ENCODE results near the gene MAGI1.

The MAGI1 gene

DNA sequence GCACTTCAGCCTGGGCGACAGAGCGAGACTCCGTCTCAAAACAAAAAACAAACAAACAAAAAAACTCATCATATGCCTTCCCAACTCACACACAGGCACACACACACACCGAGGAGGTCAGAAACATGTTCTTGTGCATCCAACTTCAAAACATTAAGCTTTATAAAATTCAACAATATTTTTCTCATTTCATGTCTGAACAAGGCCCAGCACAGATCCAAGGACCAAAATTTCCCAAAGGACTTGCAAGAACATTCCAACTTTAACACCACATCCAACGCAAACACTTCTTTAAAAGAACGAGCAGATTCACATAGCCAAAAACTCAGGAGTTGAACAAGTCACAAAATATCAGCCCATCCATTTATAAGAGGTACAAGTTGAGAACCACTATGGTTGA is 148.4 kb downstream of the MAGI1 start:
- TF ChIP-seq GATA2 (IDR thresholded peaks at IDR 0.05; ENCODE audit: low read depth, low read length) (no peak), GATA3 (IDR thresholded peaks at IDR 0.05; ENCODE audit: low read depth, low read length) (no peak)

DNA sequence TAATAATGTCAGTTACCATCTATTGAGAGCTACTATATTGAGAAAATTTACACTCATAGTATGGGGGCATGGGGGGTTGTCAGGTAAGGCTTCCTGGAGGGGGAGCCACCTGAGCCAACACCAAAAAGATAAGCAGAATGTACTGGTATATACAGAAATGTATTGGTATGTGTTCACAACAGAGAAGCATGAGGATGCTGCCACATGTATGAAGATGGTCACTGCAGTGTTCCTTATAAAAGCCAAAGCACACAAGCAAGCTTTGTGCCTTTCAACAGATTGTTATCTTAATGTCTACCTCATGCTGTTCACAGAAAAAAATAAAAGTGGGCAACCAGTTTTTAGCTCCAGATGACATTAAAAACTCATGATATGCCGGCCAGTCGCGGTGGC is 149.0 kb downstream of the MAGI1 start:
- TF ChIP-seq GATA3 (IDR thresholded peaks at IDR 0.05; ENCODE audit: low read depth, low read length) (no peak), GATA2 (IDR thresholded peaks at IDR 0.05; ENCODE audit: low read depth, low read length) (no peak)

DNA sequence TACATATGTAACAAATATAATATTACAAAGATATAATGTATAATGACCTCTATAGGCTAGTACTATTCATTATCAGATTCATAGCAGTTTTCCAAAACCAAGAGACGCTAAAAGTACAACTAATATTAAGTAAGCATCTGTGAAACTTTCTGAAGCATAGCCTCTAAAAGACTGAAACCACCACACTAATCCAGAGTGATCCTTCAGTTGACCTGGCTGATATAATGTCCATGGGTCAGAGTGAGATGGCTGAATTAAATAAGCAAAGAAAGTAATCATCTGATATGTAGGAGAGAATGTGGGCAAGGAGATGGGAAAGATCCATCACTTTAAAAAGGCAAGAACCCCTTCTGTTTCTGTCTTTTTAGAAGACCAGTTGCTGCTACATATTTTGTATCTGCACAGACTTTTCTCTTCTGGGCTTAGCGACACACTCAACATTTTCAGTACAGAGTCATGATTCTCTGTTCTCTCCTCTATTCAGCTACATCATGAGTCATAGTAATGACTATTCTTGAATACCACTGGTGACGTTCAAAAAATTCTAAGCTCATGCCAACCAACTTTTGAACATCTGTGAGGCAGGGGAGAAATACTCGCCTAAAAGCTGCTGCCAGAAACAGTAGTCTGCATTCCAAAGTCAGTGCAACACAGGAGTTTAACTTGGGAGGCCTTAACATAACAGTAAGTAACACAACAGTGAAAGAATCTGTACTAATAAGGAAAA is 149.6 kb downstream of the MAGI1 start:
- TF ChIP-seq GATA3 (IDR thresholded peaks at IDR 0.05; ENCODE audit: low read depth, low read length) (no peak), GATA2 (IDR thresholded peaks at IDR 0.05; ENCODE audit: low read depth, low read length) (no peak)

DNA sequence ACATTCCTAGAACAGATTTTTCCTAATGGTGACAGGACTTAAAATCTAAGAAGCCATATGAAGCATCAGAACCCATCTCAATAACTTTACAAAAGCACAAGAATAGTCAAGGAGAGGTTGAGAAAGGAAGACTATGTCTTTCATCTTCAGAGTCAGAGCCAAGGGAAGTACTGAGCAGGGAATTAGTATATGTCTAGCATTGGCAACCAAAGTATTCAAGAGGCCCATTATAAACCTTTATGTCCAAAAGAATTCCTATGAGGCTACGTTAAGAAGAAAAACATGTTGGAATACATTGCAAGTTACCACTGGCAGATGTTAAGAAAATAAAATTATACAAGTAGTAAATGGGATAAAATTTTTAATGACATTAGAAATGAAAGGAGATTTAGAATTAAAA is 150.5 kb downstream of the MAGI1 start:
- no peak for TF ChIP-seq GATA2 (IDR thresholded peaks at IDR 0.05; ENCODE audit: low read depth, low read length)

DNA sequence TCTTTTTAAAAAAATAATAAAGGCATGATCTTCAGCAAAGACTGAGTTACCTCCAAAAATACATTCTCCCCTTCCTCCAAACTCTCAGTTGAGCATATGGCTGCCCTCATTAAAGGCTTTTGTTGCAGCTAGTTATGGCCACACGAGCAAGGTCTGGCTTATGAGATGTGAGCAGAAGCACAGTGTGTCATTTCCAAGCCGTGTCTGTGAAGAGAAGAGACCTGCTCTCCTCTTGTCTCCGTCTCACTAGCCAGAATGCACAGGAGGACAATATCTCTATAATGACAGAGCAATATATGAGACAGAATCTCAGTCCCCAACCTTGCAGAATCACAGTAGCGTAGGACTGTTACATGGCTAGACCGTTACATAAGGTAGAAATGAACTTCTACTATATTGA is 152.3 kb downstream of the MAGI1 start:
- TF ChIP-seq GATA2 (IDR thresholded peaks at IDR 0.05; ENCODE audit: low read depth, low read length) (no peak), GATA3 (IDR thresholded peaks at IDR 0.05; ENCODE audit: low read depth, low read length) (no peak)

DNA sequence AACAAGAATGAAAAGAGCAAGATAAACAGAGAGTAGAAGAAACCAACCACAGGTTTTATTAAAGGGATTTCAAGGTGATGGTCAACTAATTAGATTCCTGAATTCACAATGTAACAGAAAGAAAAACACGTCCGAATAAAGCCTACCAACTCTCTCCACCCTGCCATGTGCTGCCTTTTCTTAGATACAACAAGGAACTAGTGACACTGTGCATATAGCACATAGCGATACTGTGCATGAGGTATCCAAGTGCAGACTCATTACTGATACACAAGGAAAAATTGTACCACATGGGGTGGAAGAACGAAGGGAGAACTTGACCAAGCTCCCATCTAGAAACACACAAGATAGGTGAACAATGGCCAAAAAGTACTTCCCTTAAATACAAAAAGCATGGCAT is 154.6 kb downstream of the MAGI1 start:
- no peak for TF ChIP-seq GATA2 (IDR thresholded peaks at IDR 0.05; ENCODE audit: low read depth, low read length)
- TF ChIP-seq GATA3 (IDR thresholded peaks at IDR 0.05; ENCODE audit: low read depth, low read length) = no peak

DNA sequence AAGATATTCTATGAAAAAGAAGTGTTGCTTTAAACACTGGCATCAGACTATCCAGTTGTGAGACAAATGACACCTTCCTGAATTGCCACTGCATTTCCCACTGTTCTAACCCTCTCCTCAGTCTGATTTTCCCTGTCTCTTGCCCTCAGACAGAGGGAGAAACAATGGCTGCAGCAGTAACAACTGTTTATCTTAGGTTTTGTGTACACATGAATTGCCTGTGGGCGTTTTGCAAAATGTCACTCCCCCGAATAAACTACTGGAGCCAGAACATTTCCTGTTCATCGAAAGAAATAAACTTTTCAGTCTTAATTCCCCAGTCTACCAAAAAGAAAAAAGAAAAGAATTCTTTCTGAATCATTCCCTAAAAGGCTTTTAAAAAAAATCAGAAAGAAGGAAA is 155.1 kb downstream of the MAGI1 start:
- no peak for TF ChIP-seq GATA2 (IDR thresholded peaks at IDR 0.05; ENCODE audit: low read depth, low read length)
- TF ChIP-seq GATA3 (IDR thresholded peaks at IDR 0.05; ENCODE audit: low read depth, low read length) = no peak

DNA sequence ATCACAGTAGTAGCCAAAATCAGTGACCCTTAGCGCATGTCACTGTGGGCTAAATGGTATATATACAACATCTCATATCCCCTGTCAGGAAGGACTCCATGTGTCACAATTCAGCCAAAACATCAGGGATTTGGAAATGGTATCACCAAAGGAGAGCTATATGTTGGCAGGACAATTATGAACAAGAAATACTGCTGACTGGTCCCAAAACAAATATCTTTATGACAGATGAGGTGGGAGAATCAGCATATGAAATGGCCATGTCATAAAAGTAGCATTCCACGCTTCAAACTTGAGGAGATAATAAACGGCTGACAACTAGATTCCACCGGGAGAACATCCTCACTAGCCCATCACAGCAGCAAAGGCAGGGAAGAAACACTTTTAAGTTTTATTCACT is 158.4 kb downstream of the MAGI1 start:
- no peak for TF ChIP-seq GATA3 (IDR thresholded peaks at IDR 0.05; ENCODE audit: low read depth, low read length)
- no peak for TF ChIP-seq GATA2 (IDR thresholded peaks at IDR 0.05; ENCODE audit: low read depth, low read length)

DNA sequence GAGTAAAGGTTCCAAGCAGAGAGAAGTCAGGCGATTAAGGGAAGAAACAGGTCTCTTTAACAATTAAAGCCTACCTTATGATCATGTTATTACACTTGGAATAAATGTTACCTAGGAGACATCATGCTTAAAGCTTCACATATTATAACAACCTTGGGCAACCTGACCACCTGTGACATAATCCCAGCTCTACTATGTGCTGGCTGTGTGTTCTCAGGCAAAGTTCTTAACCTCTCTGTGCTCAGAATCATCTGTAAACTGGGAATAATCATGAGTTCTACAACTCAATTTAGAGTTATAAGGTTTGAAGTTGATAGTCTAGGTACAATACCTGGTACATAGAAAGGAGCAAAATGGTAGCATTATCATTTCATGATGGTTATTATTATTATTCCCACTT is 159.3 kb downstream of the MAGI1 start:
- TF ChIP-seq GATA2 (IDR thresholded peaks at IDR 0.05; ENCODE audit: low read depth, low read length) = no peak
- TF ChIP-seq GATA3 (IDR thresholded peaks at IDR 0.05; ENCODE audit: low read depth, low read length) = no peak

DNA sequence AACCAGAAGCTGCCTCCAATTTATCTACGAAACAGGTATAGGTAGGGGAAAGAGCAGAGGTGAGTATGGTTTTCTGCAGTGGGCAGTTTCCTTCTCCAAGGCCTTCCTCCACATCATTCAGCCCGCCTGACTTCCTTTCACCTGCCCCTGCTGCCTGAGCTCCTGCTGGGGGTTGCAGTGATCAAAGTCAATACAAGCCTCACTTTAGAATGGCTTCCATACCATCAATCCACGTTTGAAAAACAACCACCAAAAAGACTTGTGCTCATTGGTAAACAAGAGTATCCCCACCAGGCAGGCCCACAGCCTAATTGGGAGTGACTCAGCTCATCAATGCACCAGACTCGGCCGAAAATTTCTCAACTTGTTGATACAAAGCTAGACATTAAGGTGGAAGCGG is 159.9 kb downstream of the MAGI1 start:
- TF ChIP-seq GATA2 (IDR thresholded peaks at IDR 0.05; ENCODE audit: low read depth, low read length) (no peak), GATA3 (IDR thresholded peaks at IDR 0.05; ENCODE audit: low read depth, low read length) (no peak)

DNA sequence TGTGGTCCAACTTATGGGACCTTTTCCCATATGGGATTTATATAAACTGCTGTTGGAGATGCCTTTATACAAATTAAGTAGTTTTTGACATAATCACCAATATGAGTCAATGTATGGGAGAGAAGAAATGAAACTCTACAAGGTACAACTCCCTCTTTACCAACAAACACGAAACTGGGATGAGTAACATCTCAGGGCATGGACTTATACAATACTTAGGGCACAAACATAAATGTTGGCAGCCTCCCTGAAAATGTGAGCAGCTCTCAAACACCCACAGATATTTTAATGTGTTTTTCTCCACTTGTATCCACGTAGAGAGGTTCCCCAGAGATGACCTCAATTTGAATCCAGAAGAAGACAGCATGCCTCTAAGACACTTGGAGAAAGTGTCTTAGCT is 161.6 kb downstream of the MAGI1 start:
- TF ChIP-seq GATA3 (IDR thresholded peaks at IDR 0.05; ENCODE audit: low read depth, low read length) = no peak
- no peak for TF ChIP-seq GATA2 (IDR thresholded peaks at IDR 0.05; ENCODE audit: low read depth, low read length)

DNA sequence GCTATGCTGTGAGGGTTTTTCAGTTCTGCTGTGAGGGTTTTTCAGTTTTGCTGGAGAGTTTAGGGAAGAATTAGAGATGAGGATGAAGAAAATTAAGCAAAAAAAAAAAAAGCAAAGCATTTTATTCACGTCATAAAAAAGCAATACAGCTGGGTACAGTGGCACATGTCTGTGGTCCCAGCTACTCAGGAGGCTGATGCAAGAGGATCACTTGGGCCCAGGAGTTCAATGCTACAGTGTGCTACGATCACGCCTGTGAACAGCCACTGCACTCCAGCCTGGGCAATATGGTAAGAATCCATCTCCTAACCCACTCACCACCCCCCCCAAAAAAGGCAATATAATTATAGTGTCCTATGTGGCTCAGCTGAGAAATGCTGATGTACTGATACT is 162.7 kb downstream of the MAGI1 start:
- TF ChIP-seq GATA2 (IDR thresholded peaks at IDR 0.05; ENCODE audit: low read depth, low read length) (no peak), GATA3 (IDR thresholded peaks at IDR 0.05; ENCODE audit: low read depth, low read length) (no peak)

DNA sequence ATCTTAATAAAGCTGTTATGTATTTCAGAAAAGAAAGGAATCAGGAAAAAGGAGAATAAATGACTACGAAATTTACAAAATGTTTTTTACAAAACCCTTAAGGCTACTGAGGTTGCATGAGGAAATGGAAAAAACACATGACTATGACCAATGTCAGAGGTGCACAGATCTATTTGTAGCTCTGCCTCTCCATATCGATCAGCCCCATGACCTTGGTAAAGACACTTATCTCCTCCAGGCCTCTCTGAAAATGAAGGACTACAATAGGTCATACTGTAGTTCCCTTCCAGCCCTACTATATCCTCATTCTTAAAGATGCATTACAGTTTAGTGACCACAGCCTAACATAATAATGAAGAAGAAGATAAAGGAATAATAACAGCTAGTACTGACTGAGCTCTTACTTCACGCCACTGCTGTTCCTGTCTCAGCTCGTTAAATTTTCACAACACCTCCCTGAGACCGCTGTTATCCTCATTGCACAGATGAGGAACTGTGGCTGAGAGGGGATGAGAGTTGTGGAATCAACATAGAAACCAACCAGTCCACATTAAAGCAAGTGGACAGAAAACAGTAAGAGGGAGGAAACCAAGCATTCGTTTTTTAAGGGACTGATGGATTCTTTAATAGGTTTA is 163.2 kb downstream of the MAGI1 start:
- TF ChIP-seq GATA3 (IDR thresholded peaks at IDR 0.05; ENCODE audit: low read depth, low read length) = no peak
- no peak for TF ChIP-seq GATA2 (IDR thresholded peaks at IDR 0.05; ENCODE audit: low read depth, low read length)

DNA sequence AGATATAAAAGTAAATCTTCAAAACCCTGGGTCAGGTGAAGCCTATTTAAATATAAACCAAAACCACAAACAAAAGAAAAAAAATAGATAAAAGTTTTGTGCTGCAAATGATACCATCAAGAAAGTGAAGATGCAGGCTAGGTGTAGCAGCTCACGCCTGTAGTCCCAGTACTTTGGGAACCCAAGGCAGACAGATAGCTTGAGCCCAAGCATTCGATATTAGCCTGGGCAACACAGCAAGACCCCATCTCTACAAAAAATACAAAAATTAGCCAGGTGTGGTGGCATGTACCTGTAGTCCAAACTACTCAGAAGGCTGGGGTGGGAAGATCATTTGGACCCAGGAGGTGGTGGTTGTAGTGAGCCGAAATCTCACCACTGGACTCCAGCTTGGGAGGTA is 164.8 kb downstream of the MAGI1 start:
- no peak for TF ChIP-seq GATA2 (IDR thresholded peaks at IDR 0.05; ENCODE audit: low read depth, low read length)
- TF ChIP-seq GATA3 (IDR thresholded peaks at IDR 0.05; ENCODE audit: low read depth, low read length) = no peak

DNA sequence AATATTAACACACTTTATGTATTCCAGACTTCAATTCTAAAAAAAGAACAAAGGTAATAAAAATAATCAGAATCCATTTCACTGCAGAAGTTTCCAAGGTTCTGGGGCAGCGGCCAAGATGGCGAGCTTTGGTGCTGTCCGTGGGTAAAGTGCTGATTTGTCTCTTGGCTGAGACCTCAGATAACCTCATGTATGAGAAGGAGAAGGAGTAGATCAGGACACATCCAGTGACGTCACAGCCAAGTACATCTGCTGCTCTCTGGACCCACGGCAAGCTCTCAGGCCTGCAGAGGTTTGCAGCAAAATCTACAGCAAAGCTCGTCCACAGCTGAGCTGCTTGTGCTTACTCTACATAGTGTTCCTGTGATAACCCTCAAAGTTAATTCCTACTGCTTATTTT is 165.7 kb downstream of the MAGI1 start:
- TF ChIP-seq GATA3 (IDR thresholded peaks at IDR 0.05; ENCODE audit: low read depth, low read length) (no peak), GATA2 (IDR thresholded peaks at IDR 0.05; ENCODE audit: low read depth, low read length) (no peak)

Data from SH-SY5Y (cell line).